ENCODE measurements around the gene STAC. TPM values are rescaled to one million over a fixed set of nuclear protein-coding genes. Genes with fewer than 3 reads are reported as not detected.

STAC gene
- total RNA-seq, 2 experiments from 2014 or later = 0.26 to 0.27 TPM

GRCh38 chr3:36381311-36381956, 1.1 kb downstream of the STAC start:
- no peak overlapping the region for H3K27ac Mint-ChIP-seq

GRCh38 chr3:36393563-36393962, 13.3 kb downstream of the STAC start:
- Mint-ChIP-seq H3K27me3 (peaks cover 14% of the 10 kb centered on the region), H3K4me3 (no peak overlapping the region), H3K9me3 (ENCODE audit: low read depth) (no peaks in the 10 kb centered on the region), H3K4me1 (no peaks in the 10 kb centered on the region), H3K27ac (no peak overlapping the region), H3K36me3 (ENCODE audit: low read depth) (no peaks in the 10 kb centered on the region)
- POLR2A ChIA-PET = no interaction called here
- CTCF ChIA-PET = no interaction called here
- intact Hi-C loops (cut with DNase I, micrococcal nuclease) = no loop called here
- DNase-seq (no peak), ATAC-seq (no peak)

More at GRCh38 chr3:36381311-36381956, 1.1 kb downstream of the STAC start:
- ATAC-seq (no peak), DNase-seq (no peak)
- Mint-ChIP-seq H3K27me3 (peaks cover 32% of the 10 kb centered on the region), H3K4me1 (peaks cover 5% of the 10 kb centered on the region), H3K9me3 (ENCODE audit: low read depth) (no peaks in the 10 kb centered on the region), H3K36me3 (ENCODE audit: low read depth) (no peaks in the 10 kb centered on the region), H3K4me3 (no peak overlapping the region)
- intact Hi-C loops (cut with DNase I, micrococcal nuclease) = no loop called here
- ChIA-PET POLR2A (no interaction called here), CTCF (no interaction called here)

DNA sequence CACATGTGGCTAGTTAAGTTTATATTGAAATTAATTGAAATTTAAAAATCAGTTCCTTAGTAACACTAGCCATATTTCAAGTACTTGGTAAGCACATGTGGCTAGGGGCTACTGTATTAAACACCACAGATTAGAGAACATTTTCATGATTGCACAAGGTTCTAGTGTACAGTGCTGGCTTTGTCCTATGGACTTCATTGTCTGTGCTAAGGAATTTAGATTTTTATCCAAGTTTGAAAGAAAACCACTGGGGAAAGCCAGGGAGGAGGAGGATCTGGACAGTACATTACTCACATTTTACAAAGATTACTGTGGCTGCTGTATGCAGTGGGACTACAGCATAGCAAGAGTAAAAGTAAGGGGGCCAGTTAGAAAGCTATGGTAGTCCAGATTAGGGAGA, 13.9 kb downstream of the STAC start:
- Mint-ChIP-seq H3K4me1 (no peaks in the 10 kb centered on the region), H3K4me3 (no peak overlapping the region), H3K27ac (no peak overlapping the region), H3K36me3 (ENCODE audit: low read depth) (no peaks in the 10 kb centered on the region), H3K27me3 (peaks cover 14% of the 10 kb centered on the region), H3K9me3 (ENCODE audit: low read depth) (no peaks in the 10 kb centered on the region)
- no peak for DNase-seq
- ChIA-PET CTCF (no interaction called here), POLR2A (no interaction called here)
- intact Hi-C loops (cut with DNase I, micrococcal nuclease) = no loop called here
- ATAC-seq = no peak

- DNase-seq (no peak), ATAC-seq (no peak)
- no peaks in the 10 kb centered on the region for H3K36me3 Mint-ChIP-seq (ENCODE audit: low read depth)
- no peaks in the 10 kb centered on the region for H3K9me3 Mint-ChIP-seq (ENCODE audit: low read depth)
- POLR2A ChIA-PET = no interaction called here
- CTCF ChIA-PET = no interaction called here
- intact Hi-C loops (cut with DNase I, micrococcal nuclease) = no loop called here
- peaks cover 7% of the 10 kb centered on the region for H3K27me3 Mint-ChIP-seq
- no peak overlapping the region for H3K4me3 Mint-ChIP-seq
- no peaks in the 10 kb centered on the region for H3K4me1 Mint-ChIP-seq
- no peak overlapping the region for H3K27ac Mint-ChIP-seq
Observed at GRCh38 chr3:36397841-36398240, 17.5 kb downstream of the STAC start.

GRCh38 chr3:36399933-36400332, 19.6 kb downstream of the STAC start:
- ATAC-seq = no peak
- no peaks in the 10 kb centered on the region for H3K4me1 Mint-ChIP-seq
- no peak for DNase-seq
- no peaks in the 10 kb centered on the region for H3K36me3 Mint-ChIP-seq (ENCODE audit: low read depth)
- H3K27ac Mint-ChIP-seq = no peak overlapping the region
- intact Hi-C loops (cut with DNase I, micrococcal nuclease) = loop anchor here (10.0 kb wide), 1 partner anchor 305 kb away; no protein-coding TSS in a partner anchor
- no peaks in the 10 kb centered on the region for H3K9me3 Mint-ChIP-seq (ENCODE audit: low read depth)
- POLR2A ChIA-PET = no interaction called here
- H3K4me3 Mint-ChIP-seq = no peak overlapping the region
- H3K27me3 Mint-ChIP-seq = peaks cover 5% of the 10 kb centered on the region
- CTCF ChIA-PET = no interaction called here

- Mint-ChIP-seq H3K9me3 (ENCODE audit: low read depth) (no peaks in the 10 kb centered on the region), H3K27ac (no peak overlapping the region), H3K27me3 (peaks cover 3% of the 10 kb centered on the region), H3K36me3 (ENCODE audit: low read depth) (no peaks in the 10 kb centered on the region), H3K4me3 (no peak overlapping the region), H3K4me1 (no peaks in the 10 kb centered on the region)
- ChIA-PET CTCF (no interaction called here), POLR2A (no interaction called here)
- ATAC-seq (no peak), DNase-seq (no peak)
- intact Hi-C loops (cut with DNase I, micrococcal nuclease) = loop anchor here (10.0 kb wide), 1 partner anchor 304 kb away; no protein-coding TSS in a partner anchor
Observed at GRCh38 chr3:36401056-36401455, 20.8 kb downstream of the STAC start.

GRCh38 chr3:36403661-36404060, 23.4 kb downstream of the STAC start:
- ChIA-PET POLR2A (no interaction called here), CTCF (no interaction called here)
- Mint-ChIP-seq H3K27me3 (peaks cover 3% of the 10 kb centered on the region), H3K36me3 (ENCODE audit: low read depth) (no peaks in the 10 kb centered on the region), H3K27ac (no peak overlapping the region), H3K9me3 (ENCODE audit: low read depth) (no peaks in the 10 kb centered on the region), H3K4me1 (no peaks in the 10 kb centered on the region), H3K4me3 (no peak overlapping the region)
- intact Hi-C loops (cut with DNase I, micrococcal nuclease) = loop anchor here (10.0 kb wide), 1 partner anchor 301 kb away; no protein-coding TSS in a partner anchor
- ATAC-seq = no peak
- DNase-seq = no peak

GRCh38 chr3:36405190-36405589, 24.9 kb downstream of the STAC start:
- Mint-ChIP-seq H3K9me3 (ENCODE audit: low read depth) (no peaks in the 10 kb centered on the region), H3K27ac (no peak overlapping the region), H3K27me3 (peaks cover 3% of the 10 kb centered on the region), H3K4me3 (no peak overlapping the region), H3K4me1 (no peaks in the 10 kb centered on the region), H3K36me3 (ENCODE audit: low read depth) (no peaks in the 10 kb centered on the region)
- ChIA-PET POLR2A (interaction anchor here (0.5 kb wide), 1 partner anchor 417 kb away, joined by 4 read pairs; no protein-coding TSS in a partner anchor), CTCF (interaction anchor here (0.9 kb wide), 1 partner anchor 23 kb away, joined by 3 read pairs; no protein-coding TSS in a partner anchor)
- no peak for ATAC-seq
- no peak for DNase-seq
- intact Hi-C loops (cut with DNase I, micrococcal nuclease) = loop anchor here (10.0 kb wide), 1 partner anchor 300 kb away; no protein-coding TSS in a partner anchor

- Mint-ChIP-seq H3K27ac (no peak overlapping the region), H3K9me3 (ENCODE audit: low read depth) (no peaks in the 10 kb centered on the region), H3K36me3 (ENCODE audit: low read depth) (no peaks in the 10 kb centered on the region), H3K27me3 (no peaks in the 10 kb centered on the region), H3K4me3 (no peak overlapping the region), H3K4me1 (no peaks in the 10 kb centered on the region)
- no peak for ATAC-seq
- no peak for DNase-seq
- ChIA-PET POLR2A (no interaction called here), CTCF (no interaction called here)
- intact Hi-C loops (cut with DNase I, micrococcal nuclease) = loop anchor here (10.0 kb wide), 1 partner anchor 297 kb away; no protein-coding TSS in a partner anchor
Observed at GRCh38 chr3:36408146-36408545, 27.8 kb downstream of the STAC start.

GRCh38 chr3:36409862-36410261, 29.6 kb downstream of the STAC start:
- DNase-seq (no peak), ATAC-seq (no peak)
- ChIA-PET CTCF (no interaction called here), POLR2A (no interaction called here)
- intact Hi-C loops (cut with DNase I, micrococcal nuclease) = loop anchor here (10.0 kb wide), 1 partner anchor 295 kb away; no protein-coding TSS in a partner anchor
- Mint-ChIP-seq H3K27ac (no peak overlapping the region), H3K4me3 (no peak overlapping the region), H3K9me3 (ENCODE audit: low read depth) (no peaks in the 10 kb centered on the region), H3K36me3 (ENCODE audit: low read depth) (no peaks in the 10 kb centered on the region), H3K27me3 (no peaks in the 10 kb centered on the region), H3K4me1 (no peaks in the 10 kb centered on the region)

- intact Hi-C loops (cut with DNase I, micrococcal nuclease) = no loop called here
- H3K4me3 Mint-ChIP-seq = no peak overlapping the region
Observed at GRCh38 chr3:36411587-36411986, 31.3 kb downstream of the STAC start.

GRCh38 chr3:36416599-36416998, 36.3 kb downstream of the STAC start:
- Mint-ChIP-seq H3K9me3 (ENCODE audit: low read depth) (no peaks in the 10 kb centered on the region), H3K36me3 (ENCODE audit: low read depth) (no peaks in the 10 kb centered on the region), H3K4me3 (no peak overlapping the region), H3K27ac (no peak overlapping the region), H3K4me1 (no peaks in the 10 kb centered on the region), H3K27me3 (no peaks in the 10 kb centered on the region)
- CTCF ChIA-PET = no interaction called here
- DNase-seq (no peak), ATAC-seq (no peak)
- intact Hi-C loops (cut with DNase I, micrococcal nuclease) = no loop called here
- POLR2A ChIA-PET = no interaction called here

More at GRCh38 chr3:36411587-36411986, 31.3 kb downstream of the STAC start:
- H3K27ac Mint-ChIP-seq = no peak overlapping the region
- H3K9me3 Mint-ChIP-seq (ENCODE audit: low read depth) = no peaks in the 10 kb centered on the region
- H3K4me1 Mint-ChIP-seq = no peaks in the 10 kb centered on the region
- ChIA-PET CTCF (no interaction called here), POLR2A (no interaction called here)
- H3K27me3 Mint-ChIP-seq = no peaks in the 10 kb centered on the region
- no peak for ATAC-seq
- no peak for DNase-seq
- H3K36me3 Mint-ChIP-seq (ENCODE audit: low read depth) = no peaks in the 10 kb centered on the region
